H1 (cell line): ENCODE measurements around the gene ENAH.

Source experiments
- ASH2L ChIP-seq: fragments of 200-600, 300-600 bp; sonication (generic); IDR thresholded peaks from one replicate; pipeline ENCODE4 v1.7.1; 2017; ENCODE audit warnings: low read length
- RFX5 ChIP-seq: IDR thresholded peaks from 2 replicates; pipeline ENCODE4 v1.6.1; 2011; ENCODE audit warnings: low read depth, low read length, improper control_type of control experiment, borderline replicate concordance
- TF ChIP-seq, protein P1 (sequence below), 3 experiments: IDR thresholded peaks; 1 replicate in 2 of 3; 2 replicates in 1 of 3; pipeline versions ENCODE4 v1.5.1 to v1.6.1; 2011; ENCODE audit warnings: low read length in 3 of 3, mild to moderate bottlenecking in 3 of 3, inconsistent platforms in 2 of 3, low read depth in 1 of 3, moderate library complexity in 1 of 3; ENCODE audit not compliant: insufficient read depth in 1 of 3; ENCODE audit errors: control extremely low read depth in 1 of 3

DNA sequence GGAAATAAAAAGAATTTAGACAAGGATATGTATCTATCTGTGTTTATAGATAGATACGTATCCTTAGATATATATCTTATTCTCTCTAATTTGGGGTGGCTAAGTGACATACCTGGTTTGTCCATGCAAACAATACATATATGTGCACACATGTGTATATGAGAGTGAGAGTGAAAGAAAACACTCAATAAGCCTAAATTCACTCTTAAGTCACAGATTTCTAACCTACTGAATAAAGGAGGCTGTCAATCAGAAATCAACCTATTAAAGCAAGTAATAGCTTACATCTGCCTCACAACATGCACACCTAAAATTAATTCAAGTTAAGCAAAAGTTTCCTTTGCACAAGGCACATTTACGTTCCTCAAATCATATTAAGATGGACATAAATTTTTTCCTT, 118.2 kb downstream of the ENAH start:
- no peak for TF ChIP-seq RFX5
- TF ChIP-seq ASH2L = no peak
- TF ChIP-seq, protein P1, sequence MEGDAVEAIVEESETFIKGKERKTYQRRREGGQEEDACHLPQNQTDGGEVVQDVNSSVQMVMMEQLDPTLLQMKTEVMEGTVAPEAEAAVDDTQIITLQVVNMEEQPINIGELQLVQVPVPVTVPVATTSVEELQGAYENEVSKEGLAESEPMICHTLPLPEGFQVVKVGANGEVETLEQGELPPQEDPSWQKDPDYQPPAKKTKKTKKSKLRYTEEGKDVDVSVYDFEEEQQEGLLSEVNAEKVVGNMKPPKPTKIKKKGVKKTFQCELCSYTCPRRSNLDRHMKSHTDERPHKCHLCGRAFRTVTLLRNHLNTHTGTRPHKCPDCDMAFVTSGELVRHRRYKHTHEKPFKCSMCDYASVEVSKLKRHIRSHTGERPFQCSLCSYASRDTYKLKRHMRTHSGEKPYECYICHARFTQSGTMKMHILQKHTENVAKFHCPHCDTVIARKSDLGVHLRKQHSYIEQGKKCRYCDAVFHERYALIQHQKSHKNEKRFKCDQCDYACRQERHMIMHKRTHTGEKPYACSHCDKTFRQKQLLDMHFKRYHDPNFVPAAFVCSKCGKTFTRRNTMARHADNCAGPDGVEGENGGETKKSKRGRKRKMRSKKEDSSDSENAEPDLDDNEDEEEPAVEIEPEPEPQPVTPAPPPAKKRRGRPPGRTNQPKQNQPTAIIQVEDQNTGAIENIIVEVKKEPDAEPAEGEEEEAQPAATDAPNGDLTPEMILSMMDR (IDR thresholded peaks at IDR 0.05; ENCODE audit: control extremely low read depth in 1 of 3, insufficient read depth in 1 of 3, low read depth in 1 of 3, low read length in 3 of 3) = no peak
